ENCODE results near the gene IL3RA.

DNA sequence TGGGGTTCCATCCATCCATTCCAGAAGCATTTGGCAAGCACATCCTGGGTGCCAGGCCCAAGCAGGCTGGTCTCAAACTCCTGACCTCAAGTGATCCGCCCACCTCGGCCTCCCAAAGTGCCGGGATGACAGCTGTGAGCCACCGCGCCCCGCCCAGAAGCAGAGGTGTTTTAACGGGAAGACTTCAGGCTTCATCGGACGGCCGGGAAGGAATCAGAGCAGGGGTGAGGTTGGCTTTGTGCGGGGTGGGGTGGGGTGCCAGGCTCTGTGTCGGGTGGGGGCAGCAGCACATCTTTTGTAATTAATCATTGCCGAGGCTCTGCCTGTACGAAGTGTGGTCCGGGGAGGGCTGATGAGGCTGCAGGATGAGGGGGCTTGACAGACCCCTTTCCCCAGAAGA lies 60.4 kb downstream of the IL3RA start:
- TF ChIP-seq, protein P1, sequence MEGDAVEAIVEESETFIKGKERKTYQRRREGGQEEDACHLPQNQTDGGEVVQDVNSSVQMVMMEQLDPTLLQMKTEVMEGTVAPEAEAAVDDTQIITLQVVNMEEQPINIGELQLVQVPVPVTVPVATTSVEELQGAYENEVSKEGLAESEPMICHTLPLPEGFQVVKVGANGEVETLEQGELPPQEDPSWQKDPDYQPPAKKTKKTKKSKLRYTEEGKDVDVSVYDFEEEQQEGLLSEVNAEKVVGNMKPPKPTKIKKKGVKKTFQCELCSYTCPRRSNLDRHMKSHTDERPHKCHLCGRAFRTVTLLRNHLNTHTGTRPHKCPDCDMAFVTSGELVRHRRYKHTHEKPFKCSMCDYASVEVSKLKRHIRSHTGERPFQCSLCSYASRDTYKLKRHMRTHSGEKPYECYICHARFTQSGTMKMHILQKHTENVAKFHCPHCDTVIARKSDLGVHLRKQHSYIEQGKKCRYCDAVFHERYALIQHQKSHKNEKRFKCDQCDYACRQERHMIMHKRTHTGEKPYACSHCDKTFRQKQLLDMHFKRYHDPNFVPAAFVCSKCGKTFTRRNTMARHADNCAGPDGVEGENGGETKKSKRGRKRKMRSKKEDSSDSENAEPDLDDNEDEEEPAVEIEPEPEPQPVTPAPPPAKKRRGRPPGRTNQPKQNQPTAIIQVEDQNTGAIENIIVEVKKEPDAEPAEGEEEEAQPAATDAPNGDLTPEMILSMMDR (IDR thresholded peaks at IDR 0.05) = no peak
- TF ChIP-seq ZFX (IDR thresholded peaks at IDR 0.05; ENCODE audit: borderline replicate concordance) = no peak

Data from 22Rv1 (cell line).